H1 (cell line): Measurements from ENCODE around the gene SEMG2.

Experiments used
- CBX5 ChIP-seq: fragments of 300-800, 300-1000 bp; sonication (generic); IDR thresholded peaks from 2 replicates; pipeline ENCODE4 v1.7.1; 2016; ENCODE audit warnings: antibody characterized with exemption, low read length, low read depth
- CTCF ChIP-seq, 3 experiments: IDR thresholded peaks; 1 replicate in 2 of 3; 2 replicates in 1 of 3; pipeline versions ENCODE4 v1.5.1 to v1.6.1; 2011; ENCODE audit warnings: low read length in 3 of 3, mild to moderate bottlenecking in 3 of 3, inconsistent platforms in 2 of 3, low read depth in 1 of 3, moderate library complexity in 1 of 3; ENCODE audit not compliant: insufficient read depth in 1 of 3; ENCODE audit errors: control extremely low read depth in 1 of 3
- JUND ChIP-seq: IDR thresholded peaks from 2 replicates; pipeline ENCODE4 v1.6.1; 2011; ENCODE audit warnings: mild to moderate bottlenecking, improper control_type of control experiment, low read length
- PHF8 ChIP-seq: fragments of 200-600 bp; sonication (generic); conservative IDR thresholded peaks from 2 replicates; pipeline ENCODE4 v1.7.1; 2012; ENCODE audit warnings: low read depth, mild to moderate bottlenecking, inconsistent platforms, low read length, moderate library complexity
- POLR2A ChIP-seq, 2 experiments: IDR thresholded peaks; 1 replicate in 1 of 2; 2 replicates in 1 of 2; pipeline ENCODE4 v1.6.1; 2011; ENCODE audit warnings: low read depth in 2 of 2, low read length in 2 of 2, mild to moderate bottlenecking in 2 of 2; ENCODE audit errors: control extremely low read depth in 1 of 2

GRCh38 chr20:45258664-45259063 is 37.5 kb downstream of the SEMG2 start:
- TF ChIP-seq CTCF (IDR thresholded peaks at IDR 0.05; ENCODE audit: control extremely low read depth in 1 of 3, insufficient read depth in 1 of 3, low read depth in 1 of 3, low read length in 3 of 3) (no peak), JUND (no peak), CBX5 (no peak), POLR2A (IDR thresholded peaks at IDR 0.05; ENCODE audit: control extremely low read depth in 1 of 2, low read depth in 2 of 2, low read length in 2 of 2) (no peak), PHF8 (no peak)
